GM18861 (cell line): Measurements from ENCODE around the gene TMEM182.

Source experiments
- ATAC-seq: cut with Tn5 transposase; IDR thresholded peaks from one replicate; pipeline ENCODE4 v1.9.1; 2021; ENCODE audit not compliant: unreplicated experiment

TMEM182 gene

GRCh38 chr2:102852867-102853266, 91.0 kb downstream of the TMEM182 start:
- ATAC-seq, result no peak
